Fibroblast of lung (primary cell): ENCODE results near the gene SIPA1L3. TPM values are rescaled to one million over a fixed set of nuclear protein-coding genes. Genes with fewer than 3 reads are reported as not detected.

Experiments used
- DNase-seq, 2 donors: peaks; one replicate each; pipeline versions ENCODE4 v3.0.0 to v3.0.0-alpha.2; 2010; ENCODE audit warnings: low read depth in 2 of 2
- H2AFZ ChIP-seq: 2 replicates; pipeline ENCODE4 v1.5.1; 2012; ENCODE audit warnings: low read length, control low read depth, inconsistent platforms
- H3K27ac ChIP-seq: 2 replicates; pipeline ENCODE4 v1.5.1; 2011; ENCODE audit warnings: low read length, control low read depth; ENCODE audit not compliant: insufficient read depth
- H3K27me3 ChIP-seq: 2 replicates; pipeline ENCODE4 v1.5.1; 2011; ENCODE audit warnings: mild to moderate bottlenecking, low read length; ENCODE audit not compliant: control insufficient read depth, insufficient read depth
- H3K36me3 ChIP-seq: 2 replicates; pipeline ENCODE4 v1.5.1; 2011; ENCODE audit warnings: low read length; ENCODE audit not compliant: control insufficient read depth, insufficient read depth
- H3K4me1 ChIP-seq: 2 replicates; pipeline ENCODE4 v1.5.1; 2011; ENCODE audit warnings: low read length; ENCODE audit not compliant: control insufficient read depth, insufficient read depth; ENCODE audit errors: extremely low read depth
- H3K4me2 ChIP-seq: 2 replicates; pipeline ENCODE4 v1.5.1; 2011; ENCODE audit warnings: low read length, control low read depth; ENCODE audit not compliant: insufficient read depth; ENCODE audit errors: extremely low read depth
- H3K4me3 ChIP-seq, 4 experiments: fragments of 200-600 bp in 1 of 4; sonication (generic) in 1 of 4; replicated peaks in 1 of 4; 2 replicates each; pipeline ENCODE4 v1.5.1; 2011 to 2016; ENCODE audit warnings: low read length in 4 of 4, low read depth in 3 of 4, mild to moderate bottlenecking in 3 of 4, control low read depth in 2 of 4, inconsistent platforms in 1 of 4, mixed read lengths in 1 of 4; ENCODE audit not compliant: insufficient read depth in 1 of 4; ENCODE audit errors: control extremely low read depth in 1 of 4
- H3K79me2 ChIP-seq: 2 replicates; pipeline ENCODE4 v1.5.1; 2012; ENCODE audit warnings: mild to moderate bottlenecking, low read length, inconsistent platforms; ENCODE audit not compliant: control insufficient read depth, insufficient read depth
- H3K9ac ChIP-seq: 2 replicates; pipeline ENCODE4 v1.5.1; 2011; ENCODE audit warnings: mild to moderate bottlenecking, low read length, control low read depth; ENCODE audit not compliant: insufficient read depth
- H3K9me3 ChIP-seq: 2 replicates; pipeline ENCODE4 v1.5.1; 2012; ENCODE audit warnings: low read depth, low read length; ENCODE audit not compliant: control insufficient read depth, insufficient read depth
- H4K20me1 ChIP-seq: 2 replicates; pipeline ENCODE4 v1.5.1; 2011; ENCODE audit warnings: low read length; ENCODE audit not compliant: control insufficient read depth, insufficient read depth; ENCODE audit errors: extremely low read depth
- EZH2 ChIP-seq: IDR thresholded peaks from 2 replicates; pipeline ENCODE4 v1.5.1; 2012; ENCODE audit warnings: low read length, control low read depth, mild to moderate bottlenecking; ENCODE audit errors: missing control alignments
- polyA plus RNA-seq, 2 donors: library from polyadenylated mRNA; depleted of rRNA in 1 of 2; stranded (reverse) in 1 of 2; unstranded in 1 of 2; fragments of >200 nt; gene quantifications; 2 replicates each; pipeline ENCODE4 v1.2.1, GENCODE V29; 2011 to 2012; ENCODE audit warnings: missing spikeins in 1 of 2
- total RNA-seq: library from RNA; depleted of rRNA; stranded (reverse); fragments of >200 nt; gene quantifications from 2 replicates; pipeline ENCODE4 v1.2.1, GENCODE V29; 2014
- TF ChIP-seq, protein P1 (sequence below), 2 donors: IDR thresholded peaks in 1 of 2; conservative IDR thresholded peaks in 1 of 2; 1 replicate in 1 of 2; 2 replicates in 1 of 2; pipeline ENCODE4 v1.5.1; 2011 to 2012; ENCODE audit warnings: low read length in 2 of 2, control low read depth in 1 of 2, inconsistent platforms in 1 of 2, low read depth in 1 of 2, mild to moderate bottlenecking in 1 of 2

The SIPA1L3 gene
- total and polyA plus RNA-seq, 2 donors (not counting 1 experiment from before 2014, with no cell fraction given): 3.7 to 10.1 TPM

GRCh38 chr19:38022791-38023670, 116.0 kb downstream of the SIPA1L3 start:
- Histone ChIP-seq H3K36me3 (no peaks in the 10 kb centered on the region), H3K4me2 (peak overlapping the region; percentile 3), H2AFZ (no peak overlapping the region), H4K20me1 (no peaks in the 10 kb centered on the region), H3K27me3 (no peaks in the 10 kb centered on the region), H3K4me3 (no peak overlapping the region), H3K79me2 (no peaks in the 10 kb centered on the region), H3K27ac (peak overlapping the region; percentile 20), H3K4me1 (peaks cover 5% of the 10 kb centered on the region), H3K9ac (no peak overlapping the region), H3K9me3 (no peaks in the 10 kb centered on the region)
- peak in 1 of 2 donors; percentile 82 for DNase-seq
- TF ChIP-seq EZH2: no peak
- TF ChIP-seq, protein P1, sequence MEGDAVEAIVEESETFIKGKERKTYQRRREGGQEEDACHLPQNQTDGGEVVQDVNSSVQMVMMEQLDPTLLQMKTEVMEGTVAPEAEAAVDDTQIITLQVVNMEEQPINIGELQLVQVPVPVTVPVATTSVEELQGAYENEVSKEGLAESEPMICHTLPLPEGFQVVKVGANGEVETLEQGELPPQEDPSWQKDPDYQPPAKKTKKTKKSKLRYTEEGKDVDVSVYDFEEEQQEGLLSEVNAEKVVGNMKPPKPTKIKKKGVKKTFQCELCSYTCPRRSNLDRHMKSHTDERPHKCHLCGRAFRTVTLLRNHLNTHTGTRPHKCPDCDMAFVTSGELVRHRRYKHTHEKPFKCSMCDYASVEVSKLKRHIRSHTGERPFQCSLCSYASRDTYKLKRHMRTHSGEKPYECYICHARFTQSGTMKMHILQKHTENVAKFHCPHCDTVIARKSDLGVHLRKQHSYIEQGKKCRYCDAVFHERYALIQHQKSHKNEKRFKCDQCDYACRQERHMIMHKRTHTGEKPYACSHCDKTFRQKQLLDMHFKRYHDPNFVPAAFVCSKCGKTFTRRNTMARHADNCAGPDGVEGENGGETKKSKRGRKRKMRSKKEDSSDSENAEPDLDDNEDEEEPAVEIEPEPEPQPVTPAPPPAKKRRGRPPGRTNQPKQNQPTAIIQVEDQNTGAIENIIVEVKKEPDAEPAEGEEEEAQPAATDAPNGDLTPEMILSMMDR (conservative IDR thresholded peaks at IDR 0.05 in 1 of 2, IDR thresholded peaks at IDR 0.05 in 1 of 2; ENCODE audit: low read depth in 1 of 2, low read length in 2 of 2): no peak

DNA sequence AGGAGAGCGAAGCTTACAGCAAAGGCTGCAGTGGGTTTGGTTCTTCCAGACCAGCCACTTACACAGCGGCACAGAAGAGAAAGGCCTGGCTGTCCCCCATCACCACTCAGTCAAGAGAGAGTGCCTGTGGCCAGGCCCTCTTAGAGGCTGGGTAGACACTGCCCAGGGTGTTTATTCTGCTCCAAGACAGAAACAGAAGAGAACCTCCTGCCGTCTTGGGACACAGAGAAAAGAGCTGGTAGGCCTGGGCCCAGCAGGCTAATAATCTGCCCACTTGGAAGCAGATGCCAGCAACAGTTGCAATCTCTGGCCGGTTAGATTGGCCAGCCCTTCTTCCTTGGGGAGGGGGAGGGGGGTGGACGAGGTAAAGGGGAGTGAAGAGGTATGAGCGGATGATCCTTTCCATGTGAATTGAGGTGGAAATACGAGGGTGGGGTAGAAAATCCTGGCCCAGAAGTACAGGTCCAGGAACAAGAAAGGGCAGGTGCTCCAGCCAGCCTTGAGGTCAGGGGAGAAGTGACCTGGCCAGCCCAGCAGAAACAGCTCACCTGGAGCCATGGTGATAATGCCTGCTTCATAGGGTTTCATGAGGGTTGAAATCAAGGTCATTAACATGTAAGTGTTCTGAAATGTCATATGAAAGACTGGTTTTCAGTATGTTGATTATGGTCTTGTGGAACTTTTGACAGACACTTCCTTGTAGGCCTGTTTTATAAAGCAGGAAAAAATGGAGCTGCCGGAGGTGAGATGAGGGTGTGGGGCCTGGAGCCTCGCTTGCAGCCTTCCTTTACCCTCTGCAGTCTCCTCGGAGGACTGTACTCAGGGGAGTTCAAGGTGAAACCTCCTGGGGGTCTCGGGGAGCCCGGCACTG, 116.9 kb downstream of the SIPA1L3 start:
- H3K9ac ChIP-seq: no peak overlapping the region
- H3K27ac ChIP-seq: no peak overlapping the region
- TF ChIP-seq, protein P1 (conservative IDR thresholded peaks at IDR 0.05 in 1 of 2, IDR thresholded peaks at IDR 0.05 in 1 of 2; ENCODE audit: low read depth in 1 of 2, low read length in 2 of 2): no peak
- no peak for TF ChIP-seq EZH2

More for the DNA sequence above, 116.9 kb downstream of the SIPA1L3 start:
- H3K36me3 ChIP-seq: no peaks in the 10 kb centered on the region
- H3K4me3 ChIP-seq: no peak overlapping the region
- H2AFZ ChIP-seq: no peak overlapping the region
- DNase-seq: no peak
- no peaks in the 10 kb centered on the region for H3K9me3 ChIP-seq
- no peaks in the 10 kb centered on the region for H3K79me2 ChIP-seq
- no peaks in the 10 kb centered on the region for H4K20me1 ChIP-seq
- H3K4me1 ChIP-seq: peaks cover 5% of the 10 kb centered on the region
- no peak overlapping the region for H3K4me2 ChIP-seq
- H3K27me3 ChIP-seq: no peaks in the 10 kb centered on the region
